Osteocyte (in vitro differentiated cells): Measurements from ENCODE around the gene CCK. TPM values are rescaled to one million over a fixed set of nuclear protein-coding genes. Genes with fewer than 3 reads are reported as not detected.
"Not testable (repeated sequence)": the region's sequence is repeated elsewhere in the genome, so short reads cannot be mapped to it uniquely, and the experiment has no call there.

Experiments
- DNase-seq: peaks from one replicate; pipeline ENCODE4 v3.0.0; 2021; ENCODE audit warnings: mixed read lengths; ENCODE audit not compliant: unreplicated experiment; ENCODE audit errors: extremely low spot score
- H3K27ac Mint-ChIP-seq: one replicate; pipeline ENCODE4 v1.8.0; 2021; ENCODE audit warnings: mild to moderate bottlenecking, mixed read lengths; ENCODE audit not compliant: unreplicated experiment
- H3K27me3 Mint-ChIP-seq: one replicate; pipeline ENCODE4 v1.8.0; 2021; ENCODE audit warnings: mixed read lengths; ENCODE audit not compliant: unreplicated experiment
- H3K36me3 Mint-ChIP-seq: one replicate; pipeline ENCODE4 v1.8.0; 2021; ENCODE audit warnings: mixed read lengths; ENCODE audit not compliant: unreplicated experiment
- H3K4me1 Mint-ChIP-seq: one replicate; pipeline ENCODE4 v1.8.0; 2021; ENCODE audit warnings: mixed read lengths; ENCODE audit not compliant: unreplicated experiment
- H3K4me3 Mint-ChIP-seq: one replicate; pipeline ENCODE4 v1.8.0; 2021; ENCODE audit warnings: mild to moderate bottlenecking, moderate library complexity, mixed read lengths; ENCODE audit not compliant: unreplicated experiment
- H3K9me3 Mint-ChIP-seq: one replicate; pipeline ENCODE4 v1.8.0; 2021; ENCODE audit warnings: mixed read lengths; ENCODE audit not compliant: unreplicated experiment
- total RNA-seq: library from RNA; stranded (reverse); gene quantifications from 2 replicates; pipeline ENCODE4 v1.2.1, GENCODE V29; 2021
- TF ChIP-seq, protein P1 (sequence below): fragments of 200-600 bp; sonication (generic); IDR thresholded peaks from 2 replicates; pipeline ENCODE4 v1.5.0; 2021; ENCODE audit warnings: antibody characterized with exemption, mild to moderate bottlenecking, moderate library complexity

Gene CCK
- total RNA-seq, 1 donor from 2014 or later: not detected

DNA sequence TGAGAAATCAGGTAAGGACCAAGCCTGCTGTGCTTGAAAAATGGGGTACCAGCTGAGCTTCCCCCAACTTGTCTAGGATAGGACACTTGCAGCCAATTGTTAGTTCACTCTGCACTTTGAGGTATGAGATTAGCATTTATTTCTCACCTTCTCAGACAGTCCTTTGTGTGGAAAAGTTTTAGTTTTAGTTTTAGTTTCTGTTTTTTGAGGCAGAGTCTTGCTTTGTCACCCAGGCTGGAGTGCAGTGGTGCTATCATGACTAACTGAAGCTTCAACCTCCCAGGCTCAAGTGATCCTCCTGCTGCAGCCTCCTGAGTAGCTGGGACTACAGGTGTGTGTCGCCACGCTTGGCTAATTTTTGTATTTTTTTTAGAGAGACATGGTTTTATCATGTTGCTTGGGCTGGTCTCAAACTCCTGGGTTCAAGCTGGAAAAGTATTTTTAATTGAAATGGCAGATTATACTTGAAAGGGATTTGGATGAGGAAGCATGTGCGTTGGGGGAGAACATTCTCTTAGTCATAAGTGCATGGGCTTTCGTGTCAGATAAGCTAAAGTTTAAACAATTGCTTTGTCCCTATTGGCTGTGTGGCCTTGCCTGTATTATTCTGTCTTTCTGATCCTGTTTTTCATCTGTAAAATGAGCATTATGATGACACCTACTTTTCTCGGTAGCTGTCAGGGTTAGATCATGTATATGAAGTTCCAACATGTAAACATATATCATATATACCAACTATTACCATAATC, 25.2 kb upstream of the CCK start:
- peak; percentile 13 for DNase-seq
- Mint-ChIP-seq H3K27ac (no peak overlapping the region), H3K27me3 (no peaks in the 10 kb centered on the region), H3K9me3 (peaks cover 5% of the 10 kb centered on the region), H3K36me3 (no peaks in the 10 kb centered on the region), H3K4me3 (no peak overlapping the region), H3K4me1 (no peaks in the 10 kb centered on the region)
- TF ChIP-seq, protein P1, sequence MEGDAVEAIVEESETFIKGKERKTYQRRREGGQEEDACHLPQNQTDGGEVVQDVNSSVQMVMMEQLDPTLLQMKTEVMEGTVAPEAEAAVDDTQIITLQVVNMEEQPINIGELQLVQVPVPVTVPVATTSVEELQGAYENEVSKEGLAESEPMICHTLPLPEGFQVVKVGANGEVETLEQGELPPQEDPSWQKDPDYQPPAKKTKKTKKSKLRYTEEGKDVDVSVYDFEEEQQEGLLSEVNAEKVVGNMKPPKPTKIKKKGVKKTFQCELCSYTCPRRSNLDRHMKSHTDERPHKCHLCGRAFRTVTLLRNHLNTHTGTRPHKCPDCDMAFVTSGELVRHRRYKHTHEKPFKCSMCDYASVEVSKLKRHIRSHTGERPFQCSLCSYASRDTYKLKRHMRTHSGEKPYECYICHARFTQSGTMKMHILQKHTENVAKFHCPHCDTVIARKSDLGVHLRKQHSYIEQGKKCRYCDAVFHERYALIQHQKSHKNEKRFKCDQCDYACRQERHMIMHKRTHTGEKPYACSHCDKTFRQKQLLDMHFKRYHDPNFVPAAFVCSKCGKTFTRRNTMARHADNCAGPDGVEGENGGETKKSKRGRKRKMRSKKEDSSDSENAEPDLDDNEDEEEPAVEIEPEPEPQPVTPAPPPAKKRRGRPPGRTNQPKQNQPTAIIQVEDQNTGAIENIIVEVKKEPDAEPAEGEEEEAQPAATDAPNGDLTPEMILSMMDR: no peak

DNA sequence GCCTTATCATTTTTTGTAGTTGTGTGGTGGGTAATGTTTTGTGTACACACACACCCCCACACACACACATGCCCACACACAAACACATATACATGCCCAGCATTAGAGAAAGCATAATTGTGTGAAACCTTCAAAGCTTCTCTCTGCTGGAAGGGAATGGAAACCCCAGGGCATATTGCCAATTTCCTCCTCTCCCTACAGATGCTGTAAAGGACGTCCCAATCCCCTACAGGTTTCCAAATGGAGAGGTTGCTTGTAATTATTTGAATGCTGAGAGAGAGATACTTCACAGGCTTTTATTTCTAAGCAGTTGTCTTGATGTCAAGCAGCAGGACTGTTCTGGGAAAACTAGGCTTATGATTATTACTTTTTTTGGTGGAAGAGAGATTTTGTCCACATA, 23.0 kb upstream of the CCK start:
- H3K9me3 Mint-ChIP-seq: peaks cover 5% of the 10 kb centered on the region
- no peak overlapping the region for H3K27ac Mint-ChIP-seq
- TF ChIP-seq, protein P1: no peak
- DNase-seq: peak; percentile 27
- no peak overlapping the region for H3K4me3 Mint-ChIP-seq
- H3K36me3 Mint-ChIP-seq: no peaks in the 10 kb centered on the region
- no peaks in the 10 kb centered on the region for H3K4me1 Mint-ChIP-seq
- H3K27me3 Mint-ChIP-seq: no peaks in the 10 kb centered on the region

- Mint-ChIP-seq H3K4me3 (no peak overlapping the region), H3K9me3 (peaks cover 5% of the 10 kb centered on the region), H3K4me1 (no peaks in the 10 kb centered on the region), H3K27me3 (no peaks in the 10 kb centered on the region), H3K27ac (no peak overlapping the region), H3K36me3 (no peaks in the 10 kb centered on the region)
- TF ChIP-seq, protein P1: no peak
- DNase-seq: peak; percentile 60
These were observed 22.4 kb upstream of the CCK start for GRCh38 chr3:42288385-42288784.

DNA sequence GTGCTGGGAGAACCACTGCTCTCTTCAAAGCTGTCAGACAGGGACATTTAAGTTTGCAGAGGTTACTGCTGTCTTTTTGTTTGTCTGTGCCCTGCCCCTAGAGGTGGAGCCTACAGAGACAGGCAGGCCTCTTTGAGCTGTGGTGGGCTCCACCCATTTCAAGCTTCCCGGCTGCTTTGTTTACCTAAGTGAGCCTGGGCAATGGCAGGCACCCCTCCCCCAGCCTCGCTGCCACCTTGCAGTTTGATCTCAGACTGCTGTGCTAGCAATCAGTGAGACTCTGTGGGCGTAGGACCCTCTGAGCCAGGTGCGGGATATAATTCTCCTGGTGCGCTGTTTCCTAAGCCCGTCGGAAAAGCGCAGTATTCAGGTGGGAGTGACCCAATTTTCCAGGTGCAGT, 21.4 kb upstream of the CCK start:
- not testable (repeated sequence) for H3K9me3 Mint-ChIP-seq, H3K27me3 Mint-ChIP-seq, H3K36me3 Mint-ChIP-seq, H3K4me1 Mint-ChIP-seq, H3K27ac Mint-ChIP-seq, H3K4me3 Mint-ChIP-seq
- DNase-seq: peak; percentile 65

GRCh38 chr3:42277676-42278075, 11.7 kb upstream of the CCK start:
- DNase-seq: no peak
- TF ChIP-seq, protein P1: no peak
- no peaks in the 10 kb centered on the region for H3K9me3 Mint-ChIP-seq
- no peaks in the 10 kb centered on the region for H3K36me3 Mint-ChIP-seq
- no peak overlapping the region for H3K4me3 Mint-ChIP-seq
- no peak overlapping the region for H3K27ac Mint-ChIP-seq
- peaks cover 3% of the 10 kb centered on the region for H3K27me3 Mint-ChIP-seq
- H3K4me1 Mint-ChIP-seq: no peaks in the 10 kb centered on the region
